ENCODE data around the gene RET.

GRCh38 chr10:43079856-43080255 is 3.0 kb downstream of the RET start:
- TF ChIP-seq TP53 (CRISPR knock-in tag; conservative IDR thresholded peaks at IDR 0.05) (no peak), USF2 (IDR thresholded peaks at IDR 0.05; ENCODE audit: low read depth, low read length) (no peak), USF2 (CRISPR knock-in tag; IDR thresholded peaks at IDR 0.05; ENCODE audit: borderline replicate concordance) (no peak), ZNF543 (CRISPR knock-in tag; IDR thresholded peaks at IDR 0.05) (no peak), POLR2A (IDR thresholded peaks at IDR 0.05; ENCODE audit: insufficient read depth in 1 of 2, low read depth in 2 of 2, low read length in 2 of 2) (no peak), EP300 (IDR thresholded peaks at IDR 0.05; ENCODE audit: low read depth in 2 of 2, low read length in 2 of 2) (no peak), EP300 (CRISPR knock-in tag; IDR thresholded peaks at IDR 0.05; ENCODE audit: borderline replicate concordance) (no peak), ZNF101 (CRISPR knock-in tag; IDR thresholded peaks at IDR 0.05; ENCODE audit: borderline replicate concordance, low read depth) (no peak), RAD21 (CRISPR knock-in tag; IDR thresholded peaks at IDR 0.05) (no peak)
- TF ChIP-seq, protein P1, sequence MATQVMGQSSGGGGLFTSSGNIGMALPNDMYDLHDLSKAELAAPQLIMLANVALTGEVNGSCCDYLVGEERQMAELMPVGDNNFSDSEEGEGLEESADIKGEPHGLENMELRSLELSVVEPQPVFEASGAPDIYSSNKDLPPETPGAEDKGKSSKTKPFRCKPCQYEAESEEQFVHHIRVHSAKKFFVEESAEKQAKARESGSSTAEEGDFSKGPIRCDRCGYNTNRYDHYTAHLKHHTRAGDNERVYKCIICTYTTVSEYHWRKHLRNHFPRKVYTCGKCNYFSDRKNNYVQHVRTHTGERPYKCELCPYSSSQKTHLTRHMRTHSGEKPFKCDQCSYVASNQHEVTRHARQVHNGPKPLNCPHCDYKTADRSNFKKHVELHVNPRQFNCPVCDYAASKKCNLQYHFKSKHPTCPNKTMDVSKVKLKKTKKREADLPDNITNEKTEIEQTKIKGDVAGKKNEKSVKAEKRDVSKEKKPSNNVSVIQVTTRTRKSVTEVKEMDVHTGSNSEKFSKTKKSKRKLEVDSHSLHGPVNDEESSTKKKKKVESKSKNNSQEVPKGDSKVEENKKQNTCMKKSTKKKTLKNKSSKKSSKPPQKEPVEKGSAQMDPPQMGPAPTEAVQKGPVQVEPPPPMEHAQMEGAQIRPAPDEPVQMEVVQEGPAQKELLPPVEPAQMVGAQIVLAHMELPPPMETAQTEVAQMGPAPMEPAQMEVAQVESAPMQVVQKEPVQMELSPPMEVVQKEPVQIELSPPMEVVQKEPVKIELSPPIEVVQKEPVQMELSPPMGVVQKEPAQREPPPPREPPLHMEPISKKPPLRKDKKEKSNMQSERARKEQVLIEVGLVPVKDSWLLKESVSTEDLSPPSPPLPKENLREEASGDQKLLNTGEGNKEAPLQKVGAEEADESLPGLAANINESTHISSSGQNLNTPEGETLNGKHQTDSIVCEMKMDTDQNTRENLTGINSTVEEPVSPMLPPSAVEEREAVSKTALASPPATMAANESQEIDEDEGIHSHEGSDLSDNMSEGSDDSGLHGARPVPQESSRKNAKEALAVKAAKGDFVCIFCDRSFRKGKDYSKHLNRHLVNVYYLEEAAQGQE (IDR thresholded peaks at IDR 0.05; ENCODE audit: borderline replicate concordance in 1 of 2, low read depth in 1 of 2, low read length in 2 of 2), result no peak

All from HepG2 (cell line).